SU-DHL-6 (cell line): ENCODE results near the gene GRIK3.

Source experiments
- H2AFZ ChIP-seq: fragments of 200-600 bp; sonication (generic); 2 replicates; pipeline ENCODE4 v1.6.1; 2014; ENCODE audit warnings: low read depth, mild to moderate bottlenecking, moderate library complexity, mixed read lengths, antibody characterized with exemption, low read length; ENCODE audit not compliant: severe bottlenecking
- H3F3A ChIP-seq: fragments of 200-600 bp; shearing (Covaris generic); 2 replicates; pipeline ENCODE4 v1.6.0; 2016; ENCODE audit warnings: antibody characterized with exemption, mild to moderate bottlenecking; ENCODE audit not compliant: insufficient read depth
- H3K27ac ChIP-seq: fragments of 200-600 bp; sonication (generic); 2 replicates; pipeline ENCODE4 v1.5.1; 2016; ENCODE audit warnings: low read depth, mild to moderate bottlenecking, low read length, moderate library complexity, mixed read lengths
- H3K27me3 ChIP-seq: fragments of 200-600 bp; sonication (generic), shearing (Covaris generic); 2 replicates; pipeline ENCODE4 v1.6.0; 2014; ENCODE audit warnings: mild to moderate bottlenecking, low read length
- H3K36me3 ChIP-seq: fragments of 200-600 bp; sonication (generic); 2 replicates; pipeline ENCODE4 v1.6.1; 2014; ENCODE audit warnings: mild to moderate bottlenecking, low read length, mixed read lengths
- H3K4me2 ChIP-seq: fragments of 300-600, 200-600 bp; shearing (Covaris generic), sonication (generic); 2 replicates; pipeline ENCODE4 v1.6.0; 2014; ENCODE audit warnings: low read length, low read depth, mild to moderate bottlenecking; ENCODE audit not compliant: poor library complexity, severe bottlenecking
- H3K4me3 ChIP-seq: fragments of 200-600 bp; sonication (generic); 2 replicates; pipeline ENCODE4 v1.5.1; 2014; ENCODE audit warnings: antibody characterized with exemption, low read length, mild to moderate bottlenecking, mixed read lengths; ENCODE audit not compliant: insufficient read depth, poor library complexity, severe bottlenecking
- H3K79me2 ChIP-seq: fragments of 200-600 bp; sonication (generic); 2 replicates; pipeline ENCODE4 v1.6.1; 2014; ENCODE audit warnings: mild to moderate bottlenecking, low read length, moderate library complexity; ENCODE audit not compliant: insufficient read depth
- H3K9ac ChIP-seq: fragments of 200-600 bp; sonication (generic); 2 replicates; pipeline ENCODE4 v1.7.0; 2014; ENCODE audit warnings: mild to moderate bottlenecking, low read length
- H3K9me2 ChIP-seq: fragments of 200-600 bp; sonication (generic); replicated peaks from 2 replicates; pipeline ENCODE4 v1.6.1; 2014; ENCODE audit warnings: low read length; ENCODE audit not compliant: insufficient read depth
- H3K9me3 ChIP-seq: fragments of 200-600 bp; sonication (generic); 2 replicates; pipeline ENCODE4 v1.6.1; 2014; ENCODE audit warnings: low read length, mixed read lengths; ENCODE audit not compliant: insufficient read depth
- H4K20me1 ChIP-seq: fragments of 200-600 bp; sonication (generic); 2 replicates; pipeline ENCODE4 v1.6.1; 2014; ENCODE audit warnings: low read depth, mild to moderate bottlenecking, antibody characterized with exemption, low read length, moderate library complexity, mixed read lengths
- CTCF ChIP-seq: fragments of 200-600 bp; sonication (generic); IDR thresholded peaks from one replicate; pipeline ENCODE4 v1.5.1; 2017; ENCODE audit warnings: antibody characterized with exemption, mild to moderate bottlenecking, low read length, moderate library complexity; ENCODE audit not compliant: insufficient read depth, poor library complexity, severe bottlenecking
- EZH2phosphoT487 ChIP-seq: fragments of 200-600 bp; sonication (generic), shearing (Covaris generic); conservative IDR thresholded peaks from 2 replicates; pipeline ENCODE4 v1.6.1; 2018; ENCODE audit warnings: mild to moderate bottlenecking, antibody characterized with exemption, low read length, moderate library complexity, mixed read lengths

Gene GRIK3

DNA sequence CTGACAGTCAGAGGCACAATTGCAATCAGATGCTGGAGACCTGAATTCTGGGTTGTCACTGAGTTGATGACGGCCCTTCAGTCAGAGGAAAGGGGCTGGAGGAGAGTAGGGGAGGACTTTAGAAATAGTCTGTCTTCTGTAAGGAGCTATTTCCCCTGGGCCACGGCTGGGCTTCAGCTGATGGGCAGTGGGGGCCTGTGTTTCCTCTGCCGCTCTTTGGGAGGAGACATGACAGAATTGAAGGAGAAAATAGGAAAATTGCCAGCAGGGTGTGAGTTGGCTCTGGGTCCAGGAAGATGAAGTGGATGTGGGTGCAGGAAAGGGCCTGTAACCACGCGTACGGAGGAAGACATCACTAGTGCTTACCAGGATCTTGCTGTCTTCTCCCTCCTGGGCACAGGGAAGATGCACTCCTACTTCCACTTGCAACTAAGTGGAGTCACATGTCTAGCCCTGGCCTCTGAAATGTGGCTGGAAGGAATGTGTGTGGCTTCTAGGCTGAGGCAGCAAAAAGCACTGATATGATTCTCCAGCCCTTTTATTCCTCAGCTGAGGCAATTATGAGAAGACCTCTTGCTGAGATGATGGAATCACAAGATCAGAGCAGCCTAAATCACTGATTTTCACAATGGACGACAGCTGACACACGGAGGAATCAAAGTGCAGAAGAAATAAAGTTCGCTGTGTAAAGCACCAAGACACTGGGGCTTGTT is 250.0 kb downstream of the GRIK3 start:
- Histone ChIP-seq H3K27me3 (0 out of 2 replicates have a peak, but pooled peaks cover 3% of the 10 kb centered on the region), H3K79me2 (no peaks in the 10 kb centered on the region), H3F3A (no peaks in the 10 kb centered on the region), H4K20me1 (no peaks in the 10 kb centered on the region), H3K9me3 (no peaks in the 10 kb centered on the region), H2AFZ (no peak overlapping the region), H3K9me2 (no peaks in the 10 kb centered on the region), H3K9ac (no peak overlapping the region), H3K27ac (no peak overlapping the region), H3K36me3 (no peaks in the 10 kb centered on the region), H3K4me3 (no peak overlapping the region), H3K4me2 (no peak overlapping the region)
- TF ChIP-seq EZH2phosphoT487 (no peak), CTCF (no peak)

GRCh38 chr1:36783475-36783874 is 250.8 kb downstream of the GRIK3 start:
- no peaks in the 10 kb centered on the region for H3K9me2 ChIP-seq
- H3K4me3 ChIP-seq, result no peak overlapping the region
- H3K36me3 ChIP-seq, result no peaks in the 10 kb centered on the region
- no peak overlapping the region for H3K27ac ChIP-seq
- no peak overlapping the region for H3K4me2 ChIP-seq
- H3K79me2 ChIP-seq, result no peaks in the 10 kb centered on the region
- 0 out of 2 replicates have a peak, but pooled peaks cover 3% of the 10 kb centered on the region for H3K27me3 ChIP-seq
- H3F3A ChIP-seq, result no peaks in the 10 kb centered on the region
- H3K9ac ChIP-seq, result no peak overlapping the region
- H4K20me1 ChIP-seq, result no peaks in the 10 kb centered on the region
- TF ChIP-seq CTCF (no peak), EZH2phosphoT487 (no peak)
- no peak overlapping the region for H2AFZ ChIP-seq
- H3K9me3 ChIP-seq, result no peaks in the 10 kb centered on the region

GRCh38 chr1:36782785-36783184 is 251.5 kb downstream of the GRIK3 start:
- 0 out of 2 replicates have a peak, but pooled peaks cover 3% of the 10 kb centered on the region for H3K27me3 ChIP-seq
- H3K27ac ChIP-seq, result no peak overlapping the region
- no peaks in the 10 kb centered on the region for H3K79me2 ChIP-seq
- H3K9me2 ChIP-seq, result no peaks in the 10 kb centered on the region
- no peak overlapping the region for H2AFZ ChIP-seq
- no peaks in the 10 kb centered on the region for H4K20me1 ChIP-seq
- H3F3A ChIP-seq, result no peaks in the 10 kb centered on the region
- TF ChIP-seq EZH2phosphoT487 (no peak), CTCF (no peak)
- H3K36me3 ChIP-seq, result no peaks in the 10 kb centered on the region
- no peak overlapping the region for H3K4me2 ChIP-seq
- no peak overlapping the region for H3K9ac ChIP-seq
- no peak overlapping the region for H3K4me3 ChIP-seq
- no peaks in the 10 kb centered on the region for H3K9me3 ChIP-seq
